ENCODE measurements around the gene KCNC3. TPM values are rescaled to one million over a fixed set of nuclear protein-coding genes. Genes with fewer than 3 reads are reported as not detected.
"Not testable (repeated sequence)": the region's sequence is repeated elsewhere in the genome, so short reads cannot be mapped to it uniquely, and the experiment has no call there.

Gene KCNC3
- total and polyA plus RNA-seq, 10 of the 15 experiments (the other 5 are each of a cell fraction or from before 2014, with no cell fraction given) = 0.08 to 3.8 (median 0.44) TPM; not detected in 2

- CTCF ChIA-PET = interaction anchor here (1.0 to 1.2 kb wide), 4 partner anchors 9 to 27 kb away, joined by 3 to 5 read pairs (median 4); no protein-coding TSS in a partner anchor
- SMC1A ChIA-PET (ENCODE audit: uncharacterized antibody, unreplicated experiment) = interaction anchor here (1.0 to 1.9 kb wide), 4 partner anchors 11 to 28 kb away, joined by 4 to 20 read pairs (median 6); no protein-coding TSS in a partner anchor
- TF ChIP-seq NKRF (conservative IDR thresholded peaks at IDR 0.05) (0 out of 2 replicates have a peak, but pooled peaks have one; percentile 44), EGR1 (IDR thresholded peaks at IDR 0.05; ENCODE audit: borderline replicate concordance in 1 of 2, low read depth in 2 of 2, low read length in 2 of 2) (peak in 1 of 2 experiments; percentile 46; a peak in 1 of 3 replicates), PML (IDR thresholded peaks at IDR 0.05; ENCODE audit: low read length) (peak; percentile 2; the same call in 1 of the 2 replicates), LARP7 (IDR thresholded peaks at IDR 0.05) (0 out of 2 replicates have a peak, but pooled peaks have one; percentile 43), IKZF1 (conservative IDR thresholded peaks at IDR 0.05) (peak; percentile 12; the same call in 1 of the 2 replicates), SMARCA5 (IDR thresholded peaks at IDR 0.05) (0 out of 2 replicates have a peak, but pooled peaks have one; percentile 25), NBN (IDR thresholded peaks at IDR 0.05) (0 out of 2 replicates have a peak, but pooled peaks have one; percentile 25), ZBED1 (IDR thresholded peaks at IDR 0.05; ENCODE audit: borderline replicate concordance) (0 out of 2 replicates have a peak, but pooled peaks have one; percentile 27), ZNF217 (IDR thresholded peaks at IDR 0.05) (peak; percentile 69; the same call in 1 of the 2 replicates), RUNX3 (IDR thresholded peaks at IDR 0.05; ENCODE audit: low read length) (peak; percentile 7; the same call in 1 of the 2 replicates)
- in situ Hi-C loops (cut with MboI) = loop anchor here (25.0 kb wide), 1 partner anchor 1032 kb away; the partner anchor contains the start of genes CLDND2, ETFB and NKG7
- WGBS (ENCODE audit: insufficient coverage, insufficient replicate concordance, low lambda C conversion rate, missing lambda C conversion rate) = 0% methylated on average over 18 of the region's 18 CpGs
- H3K79me2 ChIP-seq (ENCODE audit: control insufficient read depth, insufficient read depth, low read length); H2AFZ ChIP-seq (ENCODE audit: control insufficient read depth, low read depth, low read length); intact Hi-C loops (cut with micrococcal nuclease; ENCODE audit: unreplicated experiment); H4K20me1 ChIP-seq (ENCODE audit: control insufficient read depth, insufficient read depth); DNase-seq (ENCODE audit: low read depth, low spot score); H3K9me3 ChIP-seq (replicated peaks; ENCODE audit: control insufficient read depth, insufficient read depth, low read length); BruUV-seq (replicated peaks); ATAC-seq; FAIRE-seq; H3K36me3 ChIP-seq (ENCODE audit: control insufficient read depth in 2 of 2, insufficient read depth in 2 of 2, low read length in 1 of 2): not testable (repeated sequence)
- Histone ChIP-seq H3K27me3 (replicated peaks in 1 of 2; ENCODE audit: control insufficient read depth in 2 of 2, insufficient read depth in 2 of 2, low read length in 1 of 2) (peaks cover 2 to 16% of the 10 kb centered on the region in 2 experiments; a peak in 3 of 4 replicates), H3K27ac (ENCODE audit: control insufficient read depth, insufficient read depth) (peak overlapping the region; percentile 58), H3K4me3 (peak overlapping the region; percentile 66), H3K9ac (ENCODE audit: control insufficient read depth, insufficient read depth, low read length) (peak overlapping the region; percentile 52; the same call in 1 of the 2 replicates), H3K4me1 (ENCODE audit: control insufficient read depth, insufficient read depth, low read length) (peaks cover 36% of the 10 kb centered on the region), H3K4me2 (ENCODE audit: control insufficient read depth, insufficient read depth) (peak overlapping the region; percentile 95)
- POLR2A ChIA-PET = interaction anchor here (0.6 to 2.1 kb wide), 4 partner anchors 11 to 111 kb away, joined by 3 to 38 read pairs (median 3); no protein-coding TSS in a partner anchor
- RAD21 ChIA-PET (ENCODE audit: unreplicated experiment) = interaction anchor here (1.0 to 2.1 kb wide), 11 partner anchors 11 to 156 kb away, joined by 3 to 36 read pairs (median 5); no protein-coding TSS in a partner anchor
These were observed 733 bp upstream of the KCNC3 start for GRCh38 chr19:50329926-50330294.
